HFFc6 (cell line): Measurements from ENCODE around the gene MCU. TPM values are rescaled to one million over a fixed set of nuclear protein-coding genes. Genes with fewer than 3 reads are reported as not detected.
"Not testable (repeated sequence)": the region's sequence is repeated elsewhere in the genome, so short reads cannot be mapped to it uniquely, and the experiment has no call there.

Experiments
- DNase-seq: peaks from one replicate; pipeline ENCODE4 v3.0.0-alpha.2; 2018
- H3K27ac Mint-ChIP-seq: 2 replicates; pipeline ENCODE4 v1.8.0; 2020; ENCODE audit warnings: mild to moderate bottlenecking, mixed read lengths
- H3K27me3 Mint-ChIP-seq: 2 replicates; pipeline ENCODE4 v1.8.0; 2021; ENCODE audit warnings: mild to moderate bottlenecking, moderate library complexity, mixed read lengths; ENCODE audit not compliant: insufficient read depth
- H3K36me3 Mint-ChIP-seq: 2 replicates; pipeline ENCODE4 v1.8.0; 2021; ENCODE audit warnings: low read depth, mixed read lengths
- H3K4me1 Mint-ChIP-seq: 2 replicates; pipeline ENCODE4 v1.8.0; 2020; ENCODE audit warnings: low read depth, mixed read lengths
- H3K4me3 Mint-ChIP-seq: 2 replicates; pipeline ENCODE4 v1.8.0; 2020; ENCODE audit warnings: mild to moderate bottlenecking, moderate library complexity, mixed read lengths
- H3K9me3 Mint-ChIP-seq: 2 replicates; pipeline ENCODE4 v1.8.0; 2020; ENCODE audit warnings: mild to moderate bottlenecking, mixed read lengths
- total RNA-seq, 6 experiments: library from RNA; stranded (reverse); fragmentation: NEBNext Ultra II Directional; extraction: Animal tissue kit (Norgen Biotek cat#: 25700); gene quantifications; 2 replicates in 1 of 6; 3 replicates in 5 of 6; pipeline ENCODE4 v1.2.3, GENCODE V29; 2021
- TF ChIP-seq, protein P1 (sequence below): fragments of 200-600 bp; sonication (generic); IDR thresholded peaks from 2 replicates; pipeline ENCODE4 v1.5.0; 2021; ENCODE audit warnings: antibody characterized with exemption, mild to moderate bottlenecking

The MCU gene
- total RNA-seq, 6 experiments from 2014 or later = 28.3 to 36.2 (median 32.3) TPM

DNA sequence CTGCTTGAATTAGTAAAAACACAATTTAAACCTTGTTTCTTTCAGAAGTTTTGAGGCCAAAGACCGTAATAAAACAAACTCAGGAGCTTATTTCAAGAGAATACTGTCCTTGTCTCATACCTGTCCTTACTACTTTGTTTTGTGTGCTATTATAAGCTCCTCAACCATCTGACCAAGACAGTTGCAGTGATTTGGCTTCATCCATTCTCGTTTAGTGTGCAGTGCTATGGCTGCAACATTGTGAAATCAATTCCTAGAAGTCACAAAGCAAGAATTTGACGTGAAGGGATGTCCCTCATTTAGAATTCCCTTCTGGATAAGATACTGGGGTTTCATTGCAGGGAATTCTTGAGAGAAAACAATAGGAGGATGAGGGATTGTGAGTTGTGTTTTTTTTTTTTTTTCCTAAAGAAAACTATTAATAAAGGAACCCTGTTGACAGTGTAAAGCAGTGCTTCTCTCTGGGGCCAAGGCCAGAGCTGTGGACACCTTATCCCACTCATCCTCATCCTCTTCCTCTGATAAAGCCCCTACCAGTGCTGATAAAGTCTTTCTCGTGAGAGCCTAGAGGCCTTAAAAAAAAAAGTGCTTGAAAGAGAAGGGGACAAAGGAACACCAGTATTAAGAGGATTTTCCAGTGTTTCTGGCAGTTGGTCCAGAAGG lies 201.3 kb downstream of the MCU start, which contains the start of gene OIT3:
TSS of gene OIT3 (plus strand) at position 604 of the 663 bp plus-strand sequence. CDS start 60 bp downstream, outside the sequence.
- DNase-seq = no peak
- TF ChIP-seq, protein P1, sequence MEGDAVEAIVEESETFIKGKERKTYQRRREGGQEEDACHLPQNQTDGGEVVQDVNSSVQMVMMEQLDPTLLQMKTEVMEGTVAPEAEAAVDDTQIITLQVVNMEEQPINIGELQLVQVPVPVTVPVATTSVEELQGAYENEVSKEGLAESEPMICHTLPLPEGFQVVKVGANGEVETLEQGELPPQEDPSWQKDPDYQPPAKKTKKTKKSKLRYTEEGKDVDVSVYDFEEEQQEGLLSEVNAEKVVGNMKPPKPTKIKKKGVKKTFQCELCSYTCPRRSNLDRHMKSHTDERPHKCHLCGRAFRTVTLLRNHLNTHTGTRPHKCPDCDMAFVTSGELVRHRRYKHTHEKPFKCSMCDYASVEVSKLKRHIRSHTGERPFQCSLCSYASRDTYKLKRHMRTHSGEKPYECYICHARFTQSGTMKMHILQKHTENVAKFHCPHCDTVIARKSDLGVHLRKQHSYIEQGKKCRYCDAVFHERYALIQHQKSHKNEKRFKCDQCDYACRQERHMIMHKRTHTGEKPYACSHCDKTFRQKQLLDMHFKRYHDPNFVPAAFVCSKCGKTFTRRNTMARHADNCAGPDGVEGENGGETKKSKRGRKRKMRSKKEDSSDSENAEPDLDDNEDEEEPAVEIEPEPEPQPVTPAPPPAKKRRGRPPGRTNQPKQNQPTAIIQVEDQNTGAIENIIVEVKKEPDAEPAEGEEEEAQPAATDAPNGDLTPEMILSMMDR = no peak
- Mint-ChIP-seq H3K4me1 (no peaks in the 10 kb centered on the region), H3K27me3 (peaks cover 3% of the 10 kb centered on the region), H3K4me3 (no peak within 1 kb of the TSS), H3K36me3 (peaks cover 11% of the 10 kb centered on the region), H3K27ac (no peak within 1 kb of the TSS), H3K9me3 (no peaks in the 10 kb centered on the region)

DNA sequence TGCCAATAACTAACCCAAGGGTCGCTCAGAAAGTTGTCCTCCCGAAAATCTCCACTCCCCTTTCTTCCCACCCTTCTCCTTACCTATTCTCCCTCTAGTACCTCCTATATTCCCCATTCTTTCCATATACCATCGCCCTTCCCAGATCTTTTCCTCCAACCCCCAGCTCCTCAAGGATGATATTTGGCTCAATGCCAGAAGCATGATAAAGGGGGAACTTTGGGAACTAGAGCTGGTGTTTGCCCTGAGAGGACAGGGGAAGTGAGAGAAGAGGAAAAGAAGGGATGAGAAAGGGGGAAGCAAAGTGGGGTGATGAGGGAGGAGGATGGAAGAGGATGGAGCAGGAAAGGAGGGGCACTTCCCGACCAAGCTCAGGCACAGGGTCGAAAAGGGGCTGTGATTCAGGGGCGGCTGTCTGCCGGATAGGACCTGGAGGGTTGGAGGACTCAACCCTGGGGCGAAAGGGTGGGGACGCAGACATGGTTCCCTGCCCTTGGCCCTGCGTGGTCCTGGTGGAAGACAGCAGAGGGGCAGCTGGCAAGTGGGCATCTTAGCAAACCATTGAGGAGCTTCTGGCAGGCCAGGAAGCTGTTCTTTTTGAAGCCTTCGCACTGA lies 203.4 kb downstream of the MCU start:
- H3K4me3 Mint-ChIP-seq = no peak overlapping the region

DNA sequence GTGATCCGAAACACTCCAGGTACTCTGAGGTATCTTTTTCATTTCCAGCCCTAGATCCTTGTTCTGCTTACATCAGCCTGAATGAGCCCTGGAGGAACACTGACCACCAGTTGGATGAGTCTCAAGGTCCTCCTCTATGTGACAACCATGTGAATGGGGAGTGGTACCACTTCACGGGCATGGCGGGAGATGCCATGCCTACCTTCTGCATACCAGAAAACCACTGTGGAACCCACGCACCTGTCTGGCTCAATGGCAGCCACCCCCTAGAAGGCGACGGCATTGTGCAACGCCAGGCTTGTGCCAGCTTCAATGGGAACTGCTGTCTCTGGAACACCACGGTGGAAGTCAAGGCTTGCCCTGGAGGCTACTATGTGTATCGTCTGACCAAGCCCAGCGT lies 206.7 kb downstream of the MCU start:
- no peaks in the 10 kb centered on the region for H3K4me1 Mint-ChIP-seq
- no peaks in the 10 kb centered on the region for H3K36me3 Mint-ChIP-seq
- H3K27me3 Mint-ChIP-seq = peaks cover 3% of the 10 kb centered on the region
- no peak for DNase-seq
- H3K27ac Mint-ChIP-seq = no peak overlapping the region
- TF ChIP-seq, protein P1 = no peak
- H3K4me3 Mint-ChIP-seq = no peak overlapping the region
- H3K9me3 Mint-ChIP-seq = no peaks in the 10 kb centered on the region

More for the DNA sequence above, 203.4 kb downstream of the MCU start:
- no peaks in the 10 kb centered on the region for H3K36me3 Mint-ChIP-seq
- TF ChIP-seq, protein P1 = no peak
- H3K4me1 Mint-ChIP-seq = no peaks in the 10 kb centered on the region
- no peaks in the 10 kb centered on the region for H3K9me3 Mint-ChIP-seq
- no peak for DNase-seq
- no peak overlapping the region for H3K27ac Mint-ChIP-seq
- H3K27me3 Mint-ChIP-seq = peaks cover 3% of the 10 kb centered on the region

DNA sequence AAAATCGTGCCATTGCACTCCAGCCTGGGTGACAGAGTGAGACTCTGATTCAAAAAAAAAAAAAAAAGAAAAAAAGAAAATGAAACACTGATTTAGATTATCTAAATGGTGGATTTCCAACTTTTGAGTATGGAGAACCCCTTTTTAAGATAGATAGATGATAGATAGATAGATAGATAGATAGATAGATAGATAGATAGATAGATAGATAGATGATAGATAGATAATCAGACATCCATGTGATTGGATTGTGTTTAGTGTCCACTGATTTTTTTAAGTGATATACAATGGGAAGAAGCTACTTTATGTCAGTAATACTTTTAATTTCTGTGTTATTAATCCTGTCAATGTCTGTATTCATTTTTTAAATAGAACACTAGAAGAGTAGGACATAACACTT lies 207.6 kb downstream of the MCU start:
- H3K36me3 Mint-ChIP-seq = no peaks in the 10 kb centered on the region
- no peak overlapping the region for H3K4me3 Mint-ChIP-seq
- H3K4me1 Mint-ChIP-seq = no peaks in the 10 kb centered on the region

DNA sequence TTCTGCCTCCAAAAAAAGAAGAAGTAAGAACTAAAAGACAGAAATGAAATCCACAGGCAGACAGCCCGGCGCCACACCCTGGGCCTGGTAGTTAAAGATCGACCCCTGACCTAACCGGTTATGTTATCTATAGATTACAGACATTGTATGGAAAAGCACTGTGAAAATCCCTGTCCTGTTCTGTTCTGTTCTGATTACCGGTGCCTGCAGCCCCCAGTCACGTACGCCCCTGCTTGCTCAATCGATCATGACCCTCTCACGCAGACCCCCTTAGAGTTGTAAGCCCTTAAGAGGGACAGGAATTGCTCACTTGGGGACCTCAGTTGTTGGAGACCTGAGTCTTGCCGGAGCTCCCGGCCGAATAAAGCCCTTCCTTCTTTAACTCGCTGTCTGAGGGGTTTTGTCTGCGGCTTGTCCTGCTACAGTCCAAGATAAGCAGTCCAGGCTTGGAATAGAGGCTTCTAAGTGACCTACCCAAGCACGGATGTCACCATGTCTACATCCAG lies 212.1 kb downstream of the MCU start:
- not testable (repeated sequence) for H3K4me3 Mint-ChIP-seq, H3K36me3 Mint-ChIP-seq, DNase-seq, H3K27ac Mint-ChIP-seq, H3K27me3 Mint-ChIP-seq, H3K9me3 Mint-ChIP-seq, H3K4me1 Mint-ChIP-seq

More for the DNA sequence above, 207.6 kb downstream of the MCU start:
- peaks cover 3% of the 10 kb centered on the region for H3K27me3 Mint-ChIP-seq
- TF ChIP-seq, protein P1 = no peak
- no peak for DNase-seq
- no peak overlapping the region for H3K27ac Mint-ChIP-seq
- no peaks in the 10 kb centered on the region for H3K9me3 Mint-ChIP-seq

DNA sequence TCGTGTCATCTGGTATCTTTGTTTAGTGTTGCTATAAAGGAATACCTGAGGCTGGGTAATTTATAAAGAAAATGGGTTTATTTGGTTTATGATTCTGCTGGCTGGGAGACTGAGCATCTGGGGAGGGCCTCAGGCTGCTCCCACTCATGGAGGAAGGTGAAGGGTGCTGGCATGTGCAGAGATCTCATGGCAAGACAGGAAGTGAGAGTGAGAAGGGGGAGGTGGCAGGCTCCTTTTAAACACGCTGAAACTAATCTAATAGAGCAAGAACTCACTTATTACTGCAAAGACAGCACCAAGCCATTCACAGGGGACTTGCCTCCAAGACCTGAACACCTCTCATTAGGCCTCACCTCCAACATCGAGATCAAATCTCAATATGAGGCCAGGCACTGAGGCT lies 212.9 kb downstream of the MCU start:
- Mint-ChIP-seq H3K4me1 (peaks cover 6% of the 10 kb centered on the region; the same call in 1 of the 2 replicates), H3K9me3 (no peaks in the 10 kb centered on the region), H3K27ac (no peak overlapping the region), H3K36me3 (no peaks in the 10 kb centered on the region), H3K27me3 (peaks cover 3% of the 10 kb centered on the region; the same call in 1 of the 2 replicates), H3K4me3 (no peak overlapping the region)
- TF ChIP-seq, protein P1 = no peak
- DNase-seq = no peak
